ENCODE data around the gene CHAC1. TPM values are rescaled to one million over a fixed set of nuclear protein-coding genes. Genes with fewer than 3 reads are reported as not detected.
"Not testable (repeated sequence)": the region's sequence is repeated elsewhere in the genome, so short reads cannot be mapped to it uniquely, and the experiment has no call there.

The CHAC1 gene
- polyA plus RNA-seq, 1 experiment: 155 TPM

GRCh38 chr15:40952301-40952900 lies 870 bp upstream of the CHAC1 start:
- no peak for TF ChIP-seq CTCF (IDR thresholded peaks at IDR 0.05; ENCODE audit: insufficient read depth, low read depth, low read length)
- no peaks in the 10 kb centered on the region for H3K27me3 ChIP-seq (ENCODE audit: control insufficient read depth, insufficient read depth, low read length)
- ChIA-PET POLR2A (interaction anchor here (0.6 to 1.5 kb wide), 4 partner anchors 10 to 43 kb away, joined by 4 to 8 read pairs (median 6); no protein-coding TSS in a partner anchor), CTCF (interaction anchor here (0.6 to 7.8 kb wide), 8 partner anchors 10 to 92 kb away, joined by 3 to 77 read pairs (median 3); no protein-coding TSS in a partner anchor)
- H3K4me3 ChIP-seq (ENCODE audit: low read depth, low read length): peak overlapping the region; percentile 92
- no peak for DNase-seq (ENCODE audit: low read depth)
- peaks cover 19% of the 10 kb centered on the region for H3K36me3 ChIP-seq (ENCODE audit: control insufficient read depth, insufficient read depth, low read length)

- no peak for DNase-seq (ENCODE audit: low read depth)
- ChIA-PET POLR2A (interaction anchor here (0.6 to 1.5 kb wide), 7 partner anchors 12 to 693 kb away, joined by 3 to 8 read pairs (median 3); no protein-coding TSS in a partner anchor), CTCF (interaction anchor here (0.7 to 7.8 kb wide), 7 partner anchors 12 to 59 kb away, joined by 3 to 77 read pairs (median 4); no protein-coding TSS in a partner anchor)
- Histone ChIP-seq H3K36me3 (ENCODE audit: control insufficient read depth, insufficient read depth, low read length) (peaks cover 19% of the 10 kb centered on the region), H3K27me3 (ENCODE audit: control insufficient read depth, insufficient read depth, low read length) (no peaks in the 10 kb centered on the region), H3K4me3 (ENCODE audit: low read depth, low read length) (peak overlapping the region; percentile 92)
- no peak for TF ChIP-seq CTCF (IDR thresholded peaks at IDR 0.05; ENCODE audit: insufficient read depth, low read depth, low read length)
Measured at GRCh38 chr15:40953713-40954074, 423 bp downstream of the CHAC1 start.

GRCh38 chr15:40954158-40954848 lies 1.0 kb downstream of the CHAC1 start:
- POLR2A ChIA-PET: interaction anchor here (0.6 to 1.4 kb wide), 3 partner anchors 45 to 309 kb away, joined by 3 read pairs; no protein-coding TSS in a partner anchor
- DNase-seq (ENCODE audit: low read depth): not testable (repeated sequence)

DNA sequence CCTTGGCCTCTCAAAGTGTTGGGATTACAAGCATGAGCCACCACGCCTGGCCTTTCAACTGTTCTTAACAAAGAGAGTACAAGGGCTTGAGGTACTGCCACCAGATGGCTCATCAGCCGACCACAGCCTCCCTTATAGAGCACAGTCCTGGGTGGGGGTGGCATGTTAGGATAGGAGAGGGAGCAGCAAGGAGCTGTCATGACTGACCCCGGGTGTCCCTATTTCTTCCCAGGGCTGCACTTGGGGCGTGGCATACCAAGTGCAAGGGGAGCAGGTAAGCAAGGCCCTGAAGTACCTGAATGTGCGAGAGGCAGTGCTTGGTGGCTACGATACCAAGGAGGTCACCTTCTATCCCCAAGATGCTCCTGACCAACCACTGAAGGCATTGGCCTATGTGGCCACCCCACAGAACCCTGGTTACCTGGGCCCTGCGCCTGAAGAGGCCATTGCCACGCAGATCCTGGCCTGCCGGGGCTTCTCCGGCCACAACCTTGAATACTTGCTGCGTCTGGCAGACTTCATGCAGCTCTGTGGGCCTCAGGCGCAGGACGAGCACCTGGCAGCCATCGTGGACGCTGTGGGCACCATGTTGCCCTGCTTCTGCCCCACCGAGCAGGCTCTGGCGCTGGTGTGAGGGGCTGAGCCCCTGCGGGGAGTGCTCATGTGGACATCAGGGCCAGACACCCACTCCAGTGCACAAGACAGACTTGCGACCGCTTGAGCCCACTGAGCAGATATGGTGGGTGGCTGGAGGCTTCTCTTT lies 2.1 kb downstream of the CHAC1 start:
- Histone ChIP-seq H3K27me3 (ENCODE audit: control insufficient read depth, insufficient read depth, low read length) (no peaks in the 10 kb centered on the region), H3K4me3 (ENCODE audit: low read depth, low read length) (peak overlapping the region; percentile 92), H3K36me3 (ENCODE audit: control insufficient read depth, insufficient read depth, low read length) (peaks cover 19% of the 10 kb centered on the region)
- no peak for DNase-seq (ENCODE audit: low read depth)
- POLR2A ChIA-PET: interaction anchor here (0.6 to 1.4 kb wide), 2 partner anchors 27 to 50 kb away, joined by 3 read pairs; no protein-coding TSS in a partner anchor
- TF ChIP-seq CTCF (IDR thresholded peaks at IDR 0.05; ENCODE audit: insufficient read depth, low read depth, low read length): no peak
- CTCF ChIA-PET: interaction anchor here (1.2 to 7.8 kb wide), 4 partner anchors 14 to 67 kb away, joined by 4 to 77 read pairs (median 4); no protein-coding TSS in a partner anchor

More at GRCh38 chr15:40954158-40954848, 1.0 kb downstream of the CHAC1 start:
- H3K27me3 ChIP-seq (ENCODE audit: control insufficient read depth, insufficient read depth, low read length): not testable (repeated sequence)
- H3K4me3 ChIP-seq (ENCODE audit: low read depth, low read length): peak overlapping the region; percentile 92
- CTCF ChIA-PET: interaction anchor here (1.1 to 7.8 kb wide), 4 partner anchors 13 to 68 kb away, joined by 4 to 77 read pairs (median 6); no protein-coding TSS in a partner anchor
- H3K36me3 ChIP-seq (ENCODE audit: control insufficient read depth, insufficient read depth, low read length): peaks cover 19% of the 10 kb centered on the region

DNA sequence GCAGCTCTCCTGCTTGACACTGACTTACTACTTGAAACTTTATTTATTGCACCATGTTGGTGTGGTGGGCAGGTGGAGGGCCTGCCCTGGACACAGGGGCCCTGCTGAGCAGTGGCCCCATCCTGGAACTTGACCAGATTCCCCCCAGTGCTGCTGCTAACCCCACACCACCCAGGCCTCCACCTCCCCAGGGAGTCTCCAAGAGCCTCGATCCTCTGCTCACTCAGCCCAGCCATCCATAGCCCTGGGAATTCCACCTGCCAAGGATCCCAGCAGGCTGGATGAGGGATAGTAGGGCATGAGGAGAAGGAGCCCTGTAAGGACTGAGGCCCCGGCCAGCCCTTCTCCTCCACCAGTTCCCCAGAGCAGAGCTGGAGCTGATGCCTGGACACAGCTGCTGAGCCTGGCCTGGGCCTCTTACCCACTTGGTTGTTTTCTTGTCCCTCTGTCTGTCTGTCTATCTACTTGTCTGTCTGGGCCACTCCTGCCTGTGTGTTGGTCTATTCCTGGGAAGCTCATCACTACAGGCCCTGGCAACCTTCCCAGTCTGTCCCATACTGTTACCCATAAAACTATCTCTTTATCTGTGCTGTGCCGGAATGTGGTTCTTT lies 2.8 kb downstream of the CHAC1 start:
- ChIA-PET POLR2A (interaction anchor here (0.6 kb wide), 1 partner anchor 27 kb away, joined by 3 read pairs; no protein-coding TSS in a partner anchor), CTCF (interaction anchor here (0.6 to 7.8 kb wide), 7 partner anchors 14 to 1107 kb away, joined by 3 to 77 read pairs (median 4); no protein-coding TSS in a partner anchor)
- H3K4me3 ChIP-seq (ENCODE audit: low read depth, low read length): peak overlapping the region; percentile 92; the same call in 1 of the 2 replicates
- TF ChIP-seq CTCF (IDR thresholded peaks at IDR 0.05; ENCODE audit: insufficient read depth, low read depth, low read length): no peak
- no peak for DNase-seq (ENCODE audit: low read depth)
- H3K27me3 ChIP-seq (ENCODE audit: control insufficient read depth, insufficient read depth, low read length): no peaks in the 10 kb centered on the region
- peaks cover 19% of the 10 kb centered on the region for H3K36me3 ChIP-seq (ENCODE audit: control insufficient read depth, insufficient read depth, low read length)
